ENCODE data around the gene MRPL4.

DNA sequence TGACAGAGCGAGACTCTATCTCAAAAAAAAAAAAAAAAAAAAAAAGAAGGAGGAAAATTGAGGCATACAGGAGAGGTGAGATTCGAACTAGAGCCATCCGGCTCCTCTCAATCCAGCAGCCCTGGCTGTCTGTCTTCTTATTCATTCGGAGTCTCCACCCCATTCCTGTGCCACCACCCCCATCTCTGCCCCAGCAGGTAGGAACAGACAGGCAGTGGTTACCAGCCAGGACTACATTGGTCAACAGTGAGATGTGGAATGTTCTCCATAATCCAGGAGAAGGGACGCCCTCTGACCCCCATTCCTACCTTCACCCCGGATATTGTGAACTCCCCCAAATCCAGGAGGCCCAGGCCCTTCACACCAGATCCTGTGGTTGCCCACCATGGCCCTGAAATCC lies 14.3 kb upstream of the MRPL4 start:
- TF ChIP-seq, protein P1, sequence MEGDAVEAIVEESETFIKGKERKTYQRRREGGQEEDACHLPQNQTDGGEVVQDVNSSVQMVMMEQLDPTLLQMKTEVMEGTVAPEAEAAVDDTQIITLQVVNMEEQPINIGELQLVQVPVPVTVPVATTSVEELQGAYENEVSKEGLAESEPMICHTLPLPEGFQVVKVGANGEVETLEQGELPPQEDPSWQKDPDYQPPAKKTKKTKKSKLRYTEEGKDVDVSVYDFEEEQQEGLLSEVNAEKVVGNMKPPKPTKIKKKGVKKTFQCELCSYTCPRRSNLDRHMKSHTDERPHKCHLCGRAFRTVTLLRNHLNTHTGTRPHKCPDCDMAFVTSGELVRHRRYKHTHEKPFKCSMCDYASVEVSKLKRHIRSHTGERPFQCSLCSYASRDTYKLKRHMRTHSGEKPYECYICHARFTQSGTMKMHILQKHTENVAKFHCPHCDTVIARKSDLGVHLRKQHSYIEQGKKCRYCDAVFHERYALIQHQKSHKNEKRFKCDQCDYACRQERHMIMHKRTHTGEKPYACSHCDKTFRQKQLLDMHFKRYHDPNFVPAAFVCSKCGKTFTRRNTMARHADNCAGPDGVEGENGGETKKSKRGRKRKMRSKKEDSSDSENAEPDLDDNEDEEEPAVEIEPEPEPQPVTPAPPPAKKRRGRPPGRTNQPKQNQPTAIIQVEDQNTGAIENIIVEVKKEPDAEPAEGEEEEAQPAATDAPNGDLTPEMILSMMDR (IDR thresholded peaks at IDR 0.05) = no peak
- no peak for TF ChIP-seq POLR2AphosphoS5 (IDR thresholded peaks at IDR 0.05)
- no peak for TF ChIP-seq POLR2A (IDR thresholded peaks at IDR 0.05)
